Measurements from ENCODE around the gene LYRM1.
A peak's percentile ranks its signal among the peaks of the same experiment; 100 is the strongest.
"Not testable (repeated sequence)": the region's sequence is repeated elsewhere in the genome, so short reads cannot be mapped to it uniquely, and the experiment has no call there.

LYRM1 gene

GRCh38 chr16:20901436-20902112 lies 1.0 kb downstream of the LYRM1 start:
- no peak for FAIRE-seq

GRCh38 chr16:20902426-20902825 lies 1.9 kb downstream of the LYRM1 start:
- DNase-seq (ENCODE audit: insufficient read length, low spot score) (no peak), FAIRE-seq (no peak)

More at GRCh38 chr16:20901436-20902112, 1.0 kb downstream of the LYRM1 start:
- no peak for DNase-seq (ENCODE audit: insufficient read length, low spot score)

GRCh38 chr16:20903116-20903898 lies 2.7 kb downstream of the LYRM1 start:
- FAIRE-seq = no peak

GRCh38 chr16:20903899-20904506 lies 3.4 kb downstream of the LYRM1 start:
- FAIRE-seq (no peak), DNase-seq (ENCODE audit: insufficient read length, low spot score) (no peak)

More at GRCh38 chr16:20903116-20903898, 2.7 kb downstream of the LYRM1 start:
- no peak for DNase-seq (ENCODE audit: insufficient read length, low spot score)

- FAIRE-seq = no peak
- no peak for DNase-seq (ENCODE audit: insufficient read length, low spot score)
Measured at GRCh38 chr16:20904507-20905081, 4.0 kb downstream of the LYRM1 start.

GRCh38 chr16:20905576-20905975 lies 5.0 kb downstream of the LYRM1 start:
- DNase-seq (ENCODE audit: insufficient read length, low spot score) (no peak), FAIRE-seq (no peak)

- DNase-seq (ENCODE audit: insufficient read length, low spot score) = peak; percentile 43
Measured at GRCh38 chr16:20906341-20907255, 6.0 kb downstream of the LYRM1 start.

GRCh38 chr16:20910781-20911321 lies 10.3 kb downstream of the LYRM1 start:
- FAIRE-seq (no peak), DNase-seq (ENCODE audit: insufficient read length, low spot score) (no peak)

More at GRCh38 chr16:20906341-20907255, 6.0 kb downstream of the LYRM1 start:
- FAIRE-seq = no peak

- no peak for DNase-seq (ENCODE audit: insufficient read length, low spot score)
Measured at GRCh38 chr16:20911361-20911760, 10.8 kb downstream of the LYRM1 start.

GRCh38 chr16:20916289-20916688 lies 15.7 kb downstream of the LYRM1 start:
- FAIRE-seq (no peak), DNase-seq (ENCODE audit: insufficient read length, low spot score) (no peak)

More at GRCh38 chr16:20911361-20911760, 10.8 kb downstream of the LYRM1 start:
- FAIRE-seq = no peak

GRCh38 chr16:20916942-20917341 lies 16.4 kb downstream of the LYRM1 start:
- DNase-seq (ENCODE audit: insufficient read length, low spot score) (no peak), FAIRE-seq (no peak)

- DNase-seq (ENCODE audit: insufficient read length, low spot score) = no peak
- FAIRE-seq = no peak
Measured at GRCh38 chr16:20918486-20919239, 18.1 kb downstream of the LYRM1 start.

- DNase-seq (ENCODE audit: insufficient read length, low spot score) (no peak), FAIRE-seq (no peak)
Measured at GRCh38 chr16:20920091-20920490, 19.5 kb downstream of the LYRM1 start.

- FAIRE-seq = no peak
- no peak for DNase-seq (ENCODE audit: insufficient read length, low spot score)
Measured at GRCh38 chr16:20920799-20921198, 20.2 kb downstream of the LYRM1 start.

- DNase-seq (ENCODE audit: insufficient read length, low spot score) (no peak), FAIRE-seq (no peak)
Measured at GRCh38 chr16:20923876-20924275, 23.3 kb downstream of the LYRM1 start.

- no peak for DNase-seq (ENCODE audit: insufficient read length, low spot score)
- no peak for FAIRE-seq
Measured at GRCh38 chr16:20925751-20926150, 25.2 kb downstream of the LYRM1 start.

GRCh38 chr16:20928774-20929411 lies 28.3 kb downstream of the LYRM1 start:
- DNase-seq (ENCODE audit: insufficient read length, low spot score) (no peak), FAIRE-seq (no peak)

- not testable (repeated sequence) for FAIRE-seq
Measured at GRCh38 chr16:20929676-20930364, 29.2 kb downstream of the LYRM1 start.

More at GRCh38 chr16:20929676-20930364, 29.2 kb downstream of the LYRM1 start:
- DNase-seq (ENCODE audit: insufficient read length, low spot score) = not testable (repeated sequence)
